Measurements from ENCODE around the gene IFNA4.

The IFNA4 gene

DNA sequence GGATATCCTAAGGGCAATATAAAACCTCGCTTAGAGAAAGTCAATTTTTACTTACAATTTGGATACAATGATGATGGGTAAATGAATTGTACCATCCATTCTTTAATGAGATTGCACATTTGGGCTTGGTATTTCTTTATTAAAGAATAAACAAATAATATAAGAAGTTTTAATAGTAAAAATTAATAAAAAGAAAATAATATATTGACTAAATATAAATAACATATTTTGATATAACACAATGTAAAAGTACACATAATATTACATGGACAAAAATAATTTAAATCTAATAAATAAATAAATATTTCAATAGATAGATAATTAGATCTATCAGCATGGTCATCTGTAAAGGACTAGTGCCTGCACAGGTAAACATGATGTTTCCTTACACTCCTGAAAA lies 21.9 kb downstream of the IFNA4 start:
- no peak for DNase-seq

DNA sequence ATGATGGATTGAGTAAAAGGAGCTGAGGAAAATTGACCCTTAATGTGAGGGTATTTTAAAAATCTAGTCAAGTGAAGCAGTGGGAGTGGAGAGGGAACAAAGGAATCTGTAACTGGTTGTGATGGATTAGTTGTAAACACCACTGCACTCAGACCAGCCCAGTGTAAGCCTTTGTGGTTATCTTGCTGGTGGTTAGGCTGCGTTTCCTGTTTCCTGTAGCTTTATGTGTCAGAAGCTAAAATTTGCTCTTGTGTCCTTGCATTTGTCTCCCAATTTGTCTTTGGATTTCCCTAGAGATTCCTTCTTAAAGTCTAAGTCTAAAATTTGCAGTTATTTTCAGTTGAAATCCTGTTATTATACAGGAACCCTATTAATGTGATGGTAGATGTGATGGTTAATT lies 27.2 kb downstream of the IFNA4 start:
- no peak for DNase-seq

DNA sequence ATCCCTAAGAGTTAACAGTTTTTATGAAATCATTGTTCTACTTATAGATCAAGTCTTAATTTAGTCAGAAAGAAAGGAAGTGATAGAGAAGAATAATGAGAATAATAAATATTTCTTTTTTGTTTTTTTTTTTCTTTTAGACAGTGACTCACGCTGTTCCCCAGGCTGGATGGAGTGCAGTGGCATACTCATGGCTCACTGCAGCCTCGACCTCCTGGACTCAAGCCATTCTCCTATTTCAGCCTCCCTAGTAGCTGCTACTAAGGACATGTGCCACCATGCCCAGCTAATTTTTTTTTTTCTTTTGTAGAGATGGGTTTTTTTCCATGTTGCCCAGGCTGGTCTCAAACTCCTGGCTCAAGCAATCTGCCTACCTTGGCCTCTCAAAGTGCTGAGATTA lies 31.9 kb downstream of the IFNA4 start:
- DNase-seq = no peak

DNA sequence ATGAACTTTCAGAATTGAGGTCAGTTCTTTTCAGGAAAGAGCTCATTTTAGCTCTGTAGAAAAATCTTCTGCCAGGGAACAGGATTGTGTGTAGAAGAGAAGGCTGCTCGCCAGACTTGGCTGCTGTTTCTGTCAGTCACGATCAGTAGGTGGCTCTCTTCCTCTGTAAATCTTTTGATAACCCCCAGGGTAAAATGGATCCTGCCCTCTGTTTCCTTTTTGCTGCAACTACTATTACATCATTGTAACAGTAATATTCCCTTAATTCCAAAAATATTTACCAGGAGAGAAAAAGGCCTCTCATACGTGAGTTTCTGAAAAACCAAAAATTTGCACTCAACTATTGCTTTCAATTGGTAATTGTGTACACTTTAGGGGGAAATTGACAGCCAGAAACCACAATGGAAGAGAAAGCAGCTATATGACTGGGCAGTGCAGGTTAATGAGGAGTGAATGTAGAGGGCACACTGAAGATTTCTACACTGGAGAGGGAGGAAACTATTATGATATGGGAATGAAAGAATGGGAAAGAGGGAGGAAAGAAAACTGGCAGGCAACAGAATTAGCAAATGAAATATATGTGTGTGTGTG lies 33.3 kb downstream of the IFNA4 start:
- DNase-seq = no peak

DNA sequence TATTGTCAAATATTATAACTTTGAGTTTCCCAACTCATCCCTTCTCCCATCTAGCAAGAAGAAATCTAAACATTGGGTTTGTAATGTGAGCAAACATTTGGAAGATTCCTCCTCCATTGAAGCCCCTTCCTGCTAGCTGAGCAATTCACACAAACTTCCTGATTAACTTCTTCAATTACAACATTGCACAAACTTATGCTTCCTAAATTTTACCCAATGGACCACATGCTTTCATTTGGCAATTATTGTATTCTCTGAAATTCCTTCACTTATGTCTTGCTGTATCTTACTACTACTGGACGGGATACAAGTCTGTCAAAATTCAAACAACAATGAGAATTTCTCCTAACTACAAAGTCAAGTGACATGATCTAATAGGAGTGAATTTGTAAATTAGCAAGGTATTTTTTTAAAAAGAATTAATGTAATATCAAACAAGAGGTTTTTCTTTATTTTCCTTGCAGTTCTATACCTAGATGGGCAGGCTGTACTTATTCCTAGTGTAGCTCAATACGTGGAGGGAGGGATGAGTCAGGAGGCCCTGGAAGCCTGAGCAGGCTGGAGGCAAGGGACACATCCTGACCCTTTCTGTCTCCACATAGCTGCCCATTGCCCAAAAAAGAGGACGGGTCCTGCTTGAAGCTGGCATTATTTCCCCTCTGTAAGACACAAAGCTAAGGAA lies 33.9 kb downstream of the IFNA4 start:
- DNase-seq = no peak

DNA sequence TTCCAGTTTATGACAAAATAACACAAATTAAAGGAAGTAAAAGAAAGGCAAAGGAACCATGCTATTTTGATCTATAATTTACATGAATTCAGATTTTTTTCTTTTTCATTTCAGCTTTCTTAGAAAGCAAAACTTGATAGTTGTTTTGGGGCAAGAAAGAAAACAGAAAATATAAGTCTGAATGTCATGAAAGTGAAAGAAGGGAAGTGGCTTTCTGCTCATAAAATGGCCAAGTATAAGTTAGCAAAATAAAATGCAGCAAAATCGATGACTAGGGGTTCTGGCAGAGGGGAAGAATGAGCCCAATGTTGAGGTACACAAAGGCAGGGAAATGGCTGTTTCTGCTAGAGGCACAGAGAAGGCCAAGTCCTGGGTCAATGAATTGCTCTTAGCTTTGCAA lies 42.8 kb downstream of the IFNA4 start:
- DNase-seq = no peak

DNA sequence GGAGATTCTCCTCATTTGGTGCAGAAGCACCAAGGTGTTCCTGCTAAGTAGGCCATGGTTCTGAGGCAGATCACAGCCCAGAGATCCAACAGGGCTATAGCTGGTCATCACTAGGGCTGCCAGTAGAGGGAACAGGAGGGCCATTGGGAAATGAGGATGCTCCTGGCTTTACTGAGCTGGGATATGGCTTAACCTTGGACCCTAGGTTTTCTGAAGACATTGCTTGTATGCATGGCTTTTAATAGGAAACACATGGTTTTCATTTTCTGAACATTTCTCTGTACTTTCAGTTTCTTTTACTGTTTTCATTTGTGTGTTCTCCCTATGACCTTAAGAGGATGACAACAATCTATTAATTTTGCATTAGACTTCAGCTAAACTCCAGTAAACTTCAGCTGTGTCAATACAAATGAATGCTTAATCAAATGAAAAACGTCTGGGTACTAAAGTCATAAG lies 45.9 kb downstream of the IFNA4 start, which contains the start of gene IFNW1:
Gene IFNW1, minus strand, starts transcription at position 406 of the 456 bp plus-strand sequence. Its CDS starts 262 bp downstream, at position 144.
- no peak for DNase-seq

DNA sequence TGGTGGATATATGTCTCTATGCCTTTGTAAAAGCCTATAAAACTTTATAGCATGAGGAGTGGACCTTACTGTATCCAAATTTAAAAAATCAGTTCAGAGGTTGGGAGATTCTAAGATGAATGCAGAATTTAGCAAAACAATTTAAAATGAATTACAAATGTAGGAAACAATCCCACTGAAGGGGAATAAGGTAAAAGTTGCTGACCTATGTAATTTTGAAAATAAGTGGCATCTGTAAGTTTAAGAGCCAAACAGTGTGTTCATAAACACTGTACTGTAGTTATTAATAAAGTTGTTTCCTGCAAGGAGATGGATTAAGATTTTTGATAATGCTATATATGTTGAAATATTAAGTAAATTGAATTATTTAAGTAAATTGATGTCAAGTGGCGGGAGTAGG lies 50.4 kb downstream of the IFNA4 start:
- no peak for DNase-seq
